ENCODE data around the gene MS4A4E. TPM values are rescaled to one million over a fixed set of nuclear protein-coding genes. Genes with fewer than 3 reads are reported as not detected.

The MS4A4E gene
- total and polyA plus RNA-seq, 2 experiments from 2014 or later = not detected

DNA sequence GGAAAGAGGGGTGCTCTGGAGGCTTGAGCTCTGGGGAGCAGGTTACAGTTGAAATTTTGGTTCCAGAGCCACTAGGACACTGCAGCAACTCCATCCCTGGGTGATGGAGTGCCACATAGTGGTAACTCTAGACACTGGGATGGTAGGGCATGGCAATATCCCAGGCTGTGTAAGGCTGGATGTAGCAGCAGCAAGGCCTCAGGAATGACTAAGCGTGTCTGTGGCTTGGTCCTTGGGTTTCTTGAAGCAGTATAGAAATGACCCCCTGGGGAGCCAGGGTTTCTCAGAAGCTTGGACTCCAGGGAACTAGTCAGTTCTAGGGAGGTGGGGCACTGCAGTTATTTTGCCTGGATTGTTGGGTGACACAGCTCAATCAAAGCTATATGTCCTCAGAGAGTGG, 45.6 kb upstream of the MS4A4E start:
- Histone ChIP-seq H3K27me3 (ENCODE audit: insufficient read depth) (no peaks in the 10 kb centered on the region), H3K4me1 (ENCODE audit: insufficient read depth) (peaks cover 15% of the 10 kb centered on the region), H3K4me2 (no peak overlapping the region), H3F3A (replicated peaks; ENCODE audit: low read depth) (no peaks in the 10 kb centered on the region), H3K9me2 (ENCODE audit: insufficient read depth) (peaks cover 6% of the 10 kb centered on the region; the same call in 1 of the 2 replicates), H3K79me2 (replicated peaks; ENCODE audit: insufficient read depth) (no peaks in the 10 kb centered on the region), H4K20me1 (replicated peaks; ENCODE audit: insufficient read depth) (no peaks in the 10 kb centered on the region), H3K36me3 (ENCODE audit: insufficient read depth) (no peaks in the 10 kb centered on the region), H2AFZ (no peak overlapping the region), H3K27ac (ENCODE audit: low read depth) (no peak overlapping the region), H3K4me3 (no peak overlapping the region)
- Mint-ChIP-seq H3K27ac (no peak overlapping the region), H3K27me3 (ENCODE audit: insufficient read depth, low read depth, poor library complexity) (peaks cover 2% of the 10 kb centered on the region), H3K4me1 (peaks cover 29% of the 10 kb centered on the region), H3K9me3 (peaks cover 45% of the 10 kb centered on the region), H3K4me3 (no peak overlapping the region), H3K36me3 (ENCODE audit: low read depth) (peaks cover 41% of the 10 kb centered on the region)
- DNase-seq (ENCODE audit: low spot score) = no peak
- ATAC-seq = no peak
- TF ChIP-seq NANOG (IDR thresholded peaks at IDR 0.05; ENCODE audit: borderline replicate concordance) (no peak), EZH2phosphoT487 (IDR thresholded peaks at IDR 0.05; ENCODE audit: unreplicated experiment) (no peak), POLR2AphosphoS5 (IDR thresholded peaks at IDR 0.05; ENCODE audit: low read depth) (no peak), CREB1 (CRISPR knock-in tag; IDR thresholded peaks at IDR 0.05; ENCODE audit: low read depth) (no peak), JUNB (IDR thresholded peaks at IDR 0.05; ENCODE audit: unreplicated experiment) (no peak), ZNF114 (CRISPR knock-in tag; IDR thresholded peaks at IDR 0.05) (no peak), STAT1 (IDR thresholded peaks at IDR 0.05; ENCODE audit: unreplicated experiment) (no peak), ZNF331 (CRISPR knock-in tag; IDR thresholded peaks at IDR 0.05; ENCODE audit: low read depth) (no peak), EZH2 (IDR thresholded peaks at IDR 0.05; ENCODE audit: low read depth, unreplicated experiment) (no peak)
- TF ChIP-seq, protein P1, sequence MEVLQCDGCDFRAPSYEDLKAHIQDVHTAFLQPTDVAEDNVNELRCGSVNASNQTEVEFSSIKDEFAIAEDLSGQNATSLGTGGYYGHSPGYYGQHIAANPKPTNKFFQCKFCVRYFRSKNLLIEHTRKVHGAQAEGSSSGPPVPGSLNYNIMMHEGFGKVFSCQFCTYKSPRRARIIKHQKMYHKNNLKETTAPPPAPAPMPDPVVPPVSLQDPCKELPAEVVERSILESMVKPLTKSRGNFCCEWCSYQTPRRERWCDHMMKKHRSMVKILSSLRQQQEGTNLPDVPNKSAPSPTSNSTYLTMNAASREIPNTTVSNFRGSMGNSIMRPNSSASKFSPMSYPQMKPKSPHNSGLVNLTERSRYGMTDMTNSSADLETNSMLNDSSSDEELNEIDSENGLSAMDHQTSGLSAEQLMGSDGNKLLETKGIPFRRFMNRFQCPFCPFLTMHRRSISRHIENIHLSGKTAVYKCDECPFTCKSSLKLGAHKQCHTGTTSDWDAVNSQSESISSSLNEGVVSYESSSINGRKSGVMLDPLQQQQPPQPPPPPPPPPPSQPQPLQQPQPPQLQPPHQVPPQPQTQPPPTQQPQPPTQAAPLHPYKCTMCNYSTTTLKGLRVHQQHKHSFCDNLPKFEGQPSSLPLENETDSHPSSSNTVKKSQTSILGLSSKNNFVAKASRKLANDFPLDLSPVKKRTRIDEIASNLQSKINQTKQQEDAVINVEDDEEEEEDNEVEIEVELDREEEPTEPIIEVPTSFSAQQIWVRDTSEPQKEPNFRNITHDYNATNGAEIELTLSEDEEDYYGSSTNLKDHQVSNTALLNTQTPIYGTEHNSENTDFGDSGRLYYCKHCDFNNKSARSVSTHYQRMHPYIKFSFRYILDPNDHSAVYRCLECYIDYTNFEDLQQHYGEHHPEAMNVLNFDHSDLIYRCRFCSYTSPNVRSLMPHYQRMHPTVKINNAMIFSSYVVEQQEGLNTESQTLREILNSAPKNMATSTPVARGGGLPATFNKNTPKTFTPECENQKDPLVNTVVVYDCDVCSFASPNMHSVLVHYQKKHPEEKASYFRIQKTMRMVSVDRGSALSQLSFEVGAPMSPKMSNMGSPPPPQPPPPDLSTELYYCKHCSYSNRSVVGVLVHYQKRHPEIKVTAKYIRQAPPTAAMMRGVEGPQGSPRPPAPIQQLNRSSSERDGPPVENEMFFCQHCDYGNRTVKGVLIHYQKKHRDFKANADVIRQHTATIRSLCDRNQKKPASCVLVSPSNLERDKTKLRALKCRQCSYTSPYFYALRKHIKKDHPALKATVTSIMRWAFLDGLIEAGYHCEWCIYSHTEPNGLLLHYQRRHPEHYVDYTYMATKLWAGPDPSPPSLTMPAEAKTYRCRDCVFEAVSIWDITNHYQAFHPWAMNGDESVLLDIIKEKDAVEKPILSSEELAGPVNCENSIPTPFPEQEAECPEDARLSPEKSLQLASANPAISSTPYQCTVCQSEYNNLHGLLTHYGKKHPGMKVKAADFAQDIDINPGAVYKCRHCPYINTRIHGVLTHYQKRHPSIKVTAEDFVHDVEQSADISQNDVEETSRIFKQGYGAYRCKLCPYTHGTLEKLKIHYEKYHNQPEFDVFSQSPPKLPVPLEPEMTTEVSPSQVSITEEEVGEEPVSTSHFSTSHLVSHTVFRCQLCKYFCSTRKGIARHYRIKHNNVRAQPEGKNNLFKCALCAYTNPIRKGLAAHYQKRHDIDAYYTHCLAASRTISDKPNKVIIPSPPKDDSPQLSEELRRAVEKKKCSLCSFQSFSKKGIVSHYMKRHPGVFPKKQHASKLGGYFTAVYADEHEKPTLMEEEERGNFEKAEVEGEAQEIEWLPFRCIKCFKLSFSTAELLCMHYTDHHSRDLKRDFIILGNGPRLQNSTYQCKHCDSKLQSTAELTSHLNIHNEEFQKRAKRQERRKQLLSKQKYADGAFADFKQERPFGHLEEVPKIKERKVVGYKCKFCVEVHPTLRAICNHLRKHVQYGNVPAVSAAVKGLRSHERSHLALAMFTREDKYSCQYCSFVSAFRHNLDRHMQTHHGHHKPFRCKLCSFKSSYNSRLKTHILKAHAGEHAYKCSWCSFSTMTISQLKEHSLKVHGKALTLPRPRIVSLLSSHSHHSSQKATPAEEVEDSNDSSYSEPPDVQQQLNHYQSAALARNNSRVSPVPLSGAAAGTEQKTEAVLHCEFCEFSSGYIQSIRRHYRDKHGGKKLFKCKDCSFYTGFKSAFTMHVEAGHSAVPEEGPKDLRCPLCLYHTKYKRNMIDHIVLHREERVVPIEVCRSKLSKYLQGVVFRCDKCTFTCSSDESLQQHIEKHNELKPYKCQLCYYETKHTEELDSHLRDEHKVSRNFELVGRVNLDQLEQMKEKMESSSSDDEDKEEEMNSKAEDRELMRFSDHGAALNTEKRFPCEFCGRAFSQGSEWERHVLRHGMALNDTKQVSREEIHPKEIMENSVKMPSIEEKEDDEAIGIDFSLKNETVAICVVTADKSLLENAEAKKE (CRISPR knock-in tag; IDR thresholded peaks at IDR 0.05) = no peak
- TF ChIP-seq, protein P2, sequence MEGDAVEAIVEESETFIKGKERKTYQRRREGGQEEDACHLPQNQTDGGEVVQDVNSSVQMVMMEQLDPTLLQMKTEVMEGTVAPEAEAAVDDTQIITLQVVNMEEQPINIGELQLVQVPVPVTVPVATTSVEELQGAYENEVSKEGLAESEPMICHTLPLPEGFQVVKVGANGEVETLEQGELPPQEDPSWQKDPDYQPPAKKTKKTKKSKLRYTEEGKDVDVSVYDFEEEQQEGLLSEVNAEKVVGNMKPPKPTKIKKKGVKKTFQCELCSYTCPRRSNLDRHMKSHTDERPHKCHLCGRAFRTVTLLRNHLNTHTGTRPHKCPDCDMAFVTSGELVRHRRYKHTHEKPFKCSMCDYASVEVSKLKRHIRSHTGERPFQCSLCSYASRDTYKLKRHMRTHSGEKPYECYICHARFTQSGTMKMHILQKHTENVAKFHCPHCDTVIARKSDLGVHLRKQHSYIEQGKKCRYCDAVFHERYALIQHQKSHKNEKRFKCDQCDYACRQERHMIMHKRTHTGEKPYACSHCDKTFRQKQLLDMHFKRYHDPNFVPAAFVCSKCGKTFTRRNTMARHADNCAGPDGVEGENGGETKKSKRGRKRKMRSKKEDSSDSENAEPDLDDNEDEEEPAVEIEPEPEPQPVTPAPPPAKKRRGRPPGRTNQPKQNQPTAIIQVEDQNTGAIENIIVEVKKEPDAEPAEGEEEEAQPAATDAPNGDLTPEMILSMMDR (conservative IDR thresholded peaks at IDR 0.05; ENCODE audit: low read depth in 2 of 2) = no peak
- TF ChIP-seq, protein P3, sequence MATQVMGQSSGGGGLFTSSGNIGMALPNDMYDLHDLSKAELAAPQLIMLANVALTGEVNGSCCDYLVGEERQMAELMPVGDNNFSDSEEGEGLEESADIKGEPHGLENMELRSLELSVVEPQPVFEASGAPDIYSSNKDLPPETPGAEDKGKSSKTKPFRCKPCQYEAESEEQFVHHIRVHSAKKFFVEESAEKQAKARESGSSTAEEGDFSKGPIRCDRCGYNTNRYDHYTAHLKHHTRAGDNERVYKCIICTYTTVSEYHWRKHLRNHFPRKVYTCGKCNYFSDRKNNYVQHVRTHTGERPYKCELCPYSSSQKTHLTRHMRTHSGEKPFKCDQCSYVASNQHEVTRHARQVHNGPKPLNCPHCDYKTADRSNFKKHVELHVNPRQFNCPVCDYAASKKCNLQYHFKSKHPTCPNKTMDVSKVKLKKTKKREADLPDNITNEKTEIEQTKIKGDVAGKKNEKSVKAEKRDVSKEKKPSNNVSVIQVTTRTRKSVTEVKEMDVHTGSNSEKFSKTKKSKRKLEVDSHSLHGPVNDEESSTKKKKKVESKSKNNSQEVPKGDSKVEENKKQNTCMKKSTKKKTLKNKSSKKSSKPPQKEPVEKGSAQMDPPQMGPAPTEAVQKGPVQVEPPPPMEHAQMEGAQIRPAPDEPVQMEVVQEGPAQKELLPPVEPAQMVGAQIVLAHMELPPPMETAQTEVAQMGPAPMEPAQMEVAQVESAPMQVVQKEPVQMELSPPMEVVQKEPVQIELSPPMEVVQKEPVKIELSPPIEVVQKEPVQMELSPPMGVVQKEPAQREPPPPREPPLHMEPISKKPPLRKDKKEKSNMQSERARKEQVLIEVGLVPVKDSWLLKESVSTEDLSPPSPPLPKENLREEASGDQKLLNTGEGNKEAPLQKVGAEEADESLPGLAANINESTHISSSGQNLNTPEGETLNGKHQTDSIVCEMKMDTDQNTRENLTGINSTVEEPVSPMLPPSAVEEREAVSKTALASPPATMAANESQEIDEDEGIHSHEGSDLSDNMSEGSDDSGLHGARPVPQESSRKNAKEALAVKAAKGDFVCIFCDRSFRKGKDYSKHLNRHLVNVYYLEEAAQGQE (IDR thresholded peaks at IDR 0.05; ENCODE audit: unreplicated experiment) = no peak
- TF ChIP-seq, protein P4, sequence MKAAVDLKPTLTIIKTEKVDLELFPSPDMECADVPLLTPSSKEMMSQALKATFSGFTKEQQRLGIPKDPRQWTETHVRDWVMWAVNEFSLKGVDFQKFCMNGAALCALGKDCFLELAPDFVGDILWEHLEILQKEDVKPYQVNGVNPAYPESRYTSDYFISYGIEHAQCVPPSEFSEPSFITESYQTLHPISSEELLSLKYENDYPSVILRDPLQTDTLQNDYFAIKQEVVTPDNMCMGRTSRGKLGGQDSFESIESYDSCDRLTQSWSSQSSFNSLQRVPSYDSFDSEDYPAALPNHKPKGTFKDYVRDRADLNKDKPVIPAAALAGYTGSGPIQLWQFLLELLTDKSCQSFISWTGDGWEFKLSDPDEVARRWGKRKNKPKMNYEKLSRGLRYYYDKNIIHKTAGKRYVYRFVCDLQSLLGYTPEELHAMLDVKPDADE (IDR thresholded peaks at IDR 0.05) = no peak
